IMR-90 (cell line): ENCODE data around the gene VPS33A. TPM values are rescaled to one million over a fixed set of nuclear protein-coding genes. Genes with fewer than 3 reads are reported as not detected.

Experiments
- ATAC-seq: fragments of 200-7000 bp; cut with Tn5 transposase; 2 replicates; pipeline ENCODE4 v1.9.1; 2020; ENCODE audit warnings: low read depth, mild to moderate bottlenecking, moderate library complexity
- BruUV-seq: library from RNA; stranded (reverse); fragments of 400-500 nt; replicated peaks from 2 replicates; lab custom pipeline; 2021; lab: Mats Ljungman, UMichigan
- CTCF ChIA-PET: fragments of 300-600 bp; formaldehyde crosslinking; extraction: SDS; loops from one replicate; lab custom pipeline; 2021; ENCODE audit warnings: antibody characterized with exemption; lab: Yijun Ruan, JAX
- POLR2A ChIA-PET: fragments of 300-600 bp; sonication (Branson Sonifier 250); formaldehyde crosslinking; loops from one replicate; lab custom pipeline; 2022; ENCODE audit warnings: antibody characterized with exemption; ENCODE audit not compliant: unreplicated experiment; lab: Charles Lee
- DNase-seq: peaks from one replicate; pipeline ENCODE4 v3.0.0; 2013
- H2AFZ ChIP-seq: replicated peaks from 2 replicates; pipeline ENCODE3; 2013; ENCODE audit warnings: low read length, mild to moderate bottlenecking; ENCODE audit not compliant: poor library complexity
- H2AK5ac ChIP-seq: 2 replicates; pipeline ENCODE4 v1.6.1; 2013; ENCODE audit warnings: low read depth, low read length, inconsistent platforms
- H2AK9ac ChIP-seq: replicated peaks from 2 replicates; pipeline ENCODE3; 2013; ENCODE audit warnings: mild to moderate bottlenecking, low read depth, low read length, moderate library complexity; ENCODE audit not compliant: poor library complexity
- H2BK120ac ChIP-seq: 2 replicates; pipeline ENCODE4 v1.6.1; 2013; ENCODE audit warnings: low read depth, low read length, inconsistent platforms
- H2BK15ac ChIP-seq: 3 replicates; pipeline ENCODE4 v1.6.1; 2013; ENCODE audit warnings: low read depth, low read length, inconsistent platforms
- H2BK20ac ChIP-seq: 2 replicates; pipeline ENCODE4 v1.6.1; 2013; ENCODE audit warnings: low read depth, mild to moderate bottlenecking, inconsistent platforms, low read length, moderate library complexity
- H2BK5ac ChIP-seq: 2 replicates; pipeline ENCODE4 v1.6.1; 2013; ENCODE audit warnings: mild to moderate bottlenecking, low read depth, low read length, inconsistent platforms; ENCODE audit not compliant: poor library complexity, severe bottlenecking
- H3K14ac ChIP-seq: replicated peaks from 2 replicates; pipeline ENCODE4 v1.6.1; 2013; ENCODE audit warnings: low read depth, low read length, inconsistent platforms
- H3K18ac ChIP-seq: 2 replicates; pipeline ENCODE4 v1.6.1; 2013; ENCODE audit warnings: low read depth, low read length, control low read depth
- H3K23ac ChIP-seq: 2 replicates; pipeline ENCODE4 v1.6.1; 2013; ENCODE audit warnings: low read depth, low read length, inconsistent platforms
- H3K27ac ChIP-seq: 2 replicates; pipeline ENCODE4 v1.5.1; 2013; ENCODE audit warnings: mild to moderate bottlenecking, control low read depth, low read length; ENCODE audit not compliant: insufficient read depth
- H3K27me3 ChIP-seq: 2 replicates; pipeline ENCODE4 v1.6.1; 2013; ENCODE audit warnings: low read length; ENCODE audit not compliant: control insufficient read depth, insufficient read depth
- H3K36me3 ChIP-seq: 2 replicates; pipeline ENCODE4 v1.6.1; 2013; ENCODE audit warnings: low read length, mixed read lengths; ENCODE audit not compliant: control insufficient read depth, insufficient read depth
- H3K4ac ChIP-seq: 2 replicates; pipeline ENCODE4 v1.6.1; 2013; ENCODE audit warnings: low read depth, low read length, inconsistent platforms
- H3K4me1 ChIP-seq: 2 replicates; pipeline ENCODE4 v1.6.1; 2013; ENCODE audit warnings: low read length, mixed read lengths; ENCODE audit not compliant: control insufficient read depth, insufficient read depth
- H3K4me2 ChIP-seq: 2 replicates; pipeline ENCODE4 v1.6.1; 2013; ENCODE audit warnings: low read depth, mild to moderate bottlenecking, control low read depth, low read length, moderate library complexity
- H3K4me3 ChIP-seq: 2 replicates; pipeline ENCODE4 v1.5.1; 2013; ENCODE audit warnings: low read depth, mild to moderate bottlenecking, control low read depth, low read length, moderate library complexity; ENCODE audit not compliant: insufficient read depth
- H3K56ac ChIP-seq: 2 replicates; pipeline ENCODE4 v1.6.1; 2013; ENCODE audit warnings: low read length, inconsistent platforms; ENCODE audit not compliant: insufficient read depth; ENCODE audit errors: extremely low read depth
- H3K79me1 ChIP-seq, 2 experiments: 2 replicates each; pipeline ENCODE4 v1.6.1; 2013; ENCODE audit warnings: low read length in 2 of 2, inconsistent platforms in 1 of 2, low read depth in 1 of 2
- H3K9ac ChIP-seq: 2 replicates; pipeline ENCODE4 v1.6.1; 2013; ENCODE audit warnings: low read depth, low read length, control low read depth
- H3K9me1 ChIP-seq: 2 replicates; pipeline ENCODE4 v1.6.1; 2013; ENCODE audit warnings: low read length, inconsistent platforms; ENCODE audit not compliant: insufficient read depth
- H3K9me3 ChIP-seq: 2 replicates; pipeline ENCODE4 v1.6.1; 2013; ENCODE audit warnings: low read length; ENCODE audit not compliant: control insufficient read depth, insufficient read depth
- H4K20me1 ChIP-seq: 2 replicates; pipeline ENCODE4 v1.6.1; 2013; ENCODE audit warnings: low read length, inconsistent platforms; ENCODE audit not compliant: insufficient read depth
- H4K5ac ChIP-seq: 2 replicates; pipeline ENCODE4 v1.6.1; 2013; ENCODE audit warnings: mild to moderate bottlenecking, low read depth, low read length, control low read depth
- H4K8ac ChIP-seq, 2 experiments: 2 replicates each; pipeline ENCODE4 v1.6.1; 2013; ENCODE audit warnings: low read depth in 2 of 2, low read length in 2 of 2, control low read depth in 1 of 2, inconsistent platforms in 1 of 2
- H4K91ac ChIP-seq: 2 replicates; pipeline ENCODE4 v1.6.1; 2013; ENCODE audit warnings: low read depth, low read length, inconsistent platforms; ENCODE audit not compliant: insufficient read depth
- FOS ChIP-seq: fragments of 150-350 bp; IDR thresholded peaks from 2 replicates; pipeline ENCODE4 v1.6.1; 2016; ENCODE audit warnings: low read depth, low read length
- WGBS, 2 experiments: methylation state at CpG; one replicate each; pipeline versions ENCODE4 v1.1.5 to v1.1.7; 2013; ENCODE audit warnings: missing lambda C conversion rate in 2 of 2; ENCODE audit not compliant: insufficient read length in 1 of 2; ENCODE audit errors: extremely low coverage in 2 of 2; 5-methylcytosine and 5-hydroxymethylcytosine counted together
- dilution Hi-C: fragments of 300-500 bp; cut with HindIII; formaldehyde crosslinking; loops from one replicate; pipeline ENCODE4 v1.14.3; 2018; ENCODE audit warnings: low sequenced_read_pairs; ENCODE audit not compliant: unreplicated experiment
- in situ Hi-C: fragments of 300-500 bp; cut with MboI; formaldehyde crosslinking; loops from 3 replicates; pipeline ENCODE4 v1.14.3; 2019; ENCODE audit warnings: low sequenced_read_pairs, inconsistent platforms, mixed read lengths
- intact Hi-C: fragments of 100-400 bp; cut with micrococcal nuclease; formaldehyde crosslinking; loops from 2 replicates; pipeline ENCODE4 v1.10.0; 2022
- polyA plus RNA-seq, 3 experiments: library from polyadenylated mRNA; depleted of rRNA; stranded (reverse); fragments of >200 nt; gene quantifications; 2 replicates each; pipeline ENCODE4 v1.2.3, GENCODE V29; 2012; ENCODE audit warnings: low replicate concordance in 1 of 3
- total RNA-seq: library from RNA; depleted of rRNA; stranded (reverse); fragments of >200 nt; gene quantifications from 2 replicates; pipeline ENCODE4 v1.2.3, GENCODE V29; 2012

VPS33A gene
- total and polyA plus RNA-seq, 2 of the 4 experiments (the other 2 are of a cell fraction): 14.0 to 20.3 TPM

- no peak overlapping the region for H2BK15ac ChIP-seq
- no peaks in the 10 kb centered on the region for H3K9me3 ChIP-seq
- H2AFZ ChIP-seq: peak overlapping the region; percentile 52
- H2BK5ac ChIP-seq: no peak overlapping the region
- dilution Hi-C loops (no loop called here), in situ Hi-C loops (no loop called here), intact Hi-C loops (no loop called here)
- H3K4me3 ChIP-seq: no peak overlapping the region
- CTCF ChIA-PET: interaction anchor here (0.6 kb wide), 1 partner anchor 144 kb away, joined by 3 read pairs; no protein-coding TSS in a partner anchor
- no TSS peak for BruUV-seq
- H3K14ac ChIP-seq: no peak overlapping the region
- no peak overlapping the region for H3K18ac ChIP-seq
- H3K4ac ChIP-seq: no peak overlapping the region
- H2AK5ac ChIP-seq: no peak overlapping the region
- H4K5ac ChIP-seq: no peak overlapping the region
- no peak overlapping the region for H3K4me2 ChIP-seq
- no peak overlapping the region for H3K23ac ChIP-seq
- H4K8ac ChIP-seq: no peak overlapping the region
- TF ChIP-seq FOS: no peak
- H3K79me1 ChIP-seq: no peaks in the 10 kb centered on the region
- DNase-seq (no peak), ATAC-seq (no peak)
- no peak overlapping the region for H2BK120ac ChIP-seq
- H3K27ac ChIP-seq: no peak overlapping the region
- POLR2A ChIA-PET: no interaction called here
- peak overlapping the region; percentile 15 for H2AK9ac ChIP-seq
- peaks cover 18% of the 10 kb centered on the region for H4K20me1 ChIP-seq
- H4K91ac ChIP-seq: no peak overlapping the region
- WGBS, 2 experiments: 64% methylated on average over 9 of the region's 23 CpGs; no CpG with 5 or more reads in 1 of the 2 experiments
- H2BK20ac ChIP-seq: no peak overlapping the region
- no peaks in the 10 kb centered on the region for H3K4me1 ChIP-seq
- no peak overlapping the region for H3K56ac ChIP-seq
- peaks cover 24% of the 10 kb centered on the region for H3K36me3 ChIP-seq
- H3K9ac ChIP-seq: no peak overlapping the region
- no peaks in the 10 kb centered on the region; the same call in 1 of the 2 replicates for H3K9me1 ChIP-seq
- H3K27me3 ChIP-seq: peaks cover 22% of the 10 kb centered on the region
These were observed 61.0 kb downstream of the VPS33A start for GRCh38 chr12:122205053-122205925.
